SK-N-SH (cell line): ENCODE results near the gene TOR1A. TPM values are rescaled to one million over a fixed set of nuclear protein-coding genes. Genes with fewer than 3 reads are reported as not detected.

Experiments used
- CTCF ChIA-PET: fragments of 300-600, 350-600 bp; formaldehyde crosslinking; extraction: SDS; loops from one replicate; lab custom pipeline; 2021; lab: Yijun Ruan, JAX
- POLR2A ChIA-PET: fragments of 350-600 bp; sonication (Branson Sonifier 250); formaldehyde crosslinking; extraction: SDS; loops from one replicate; lab custom pipeline; 2020; ENCODE audit warnings: antibody characterized with exemption, inconsistent platforms; lab: Yijun Ruan, JAX
- DNase-seq: peaks from one replicate; pipeline ENCODE4 v3.0.0; 2012
- H2AFZ ChIP-seq: fragments of 200-600 bp; sonication (generic); 2 replicates; pipeline ENCODE4 v1.8.1; 2016; ENCODE audit warnings: antibody characterized with exemption, mild to moderate bottlenecking, low read depth
- H3F3A ChIP-seq: fragments of 200-600 bp; sonication (generic); replicated peaks from 2 replicates; pipeline ENCODE3; 2016; ENCODE audit warnings: antibody characterized with exemption, mild to moderate bottlenecking; ENCODE audit not compliant: insufficient read depth
- H3K27ac ChIP-seq, 2 experiments: fragments of 200-500 bp in 1 of 2; fragments of 200-600 bp in 1 of 2; sonication (Bioruptor generic) in 1 of 2; sonication (generic), shearing (Covaris generic) in 1 of 2; 2 replicates each; pipeline versions ENCODE4 v1.5.1 to v1.6.1; 2014 to 2016; ENCODE audit warnings: low read depth in 2 of 2, inconsistent platforms in 1 of 2, low read length in 1 of 2, mild to moderate bottlenecking in 1 of 2, mixed read lengths in 1 of 2
- H3K27me3 ChIP-seq: fragments of 200-600 bp; sonication (generic), shearing (Covaris generic); 2 replicates; pipeline ENCODE4 v1.6.1; 2016; ENCODE audit warnings: mixed run types; ENCODE audit not compliant: insufficient read depth
- H3K36me3 ChIP-seq, 2 experiments: fragments of 200-500 bp in 1 of 2; fragments of 200-600 bp in 1 of 2; sonication (Bioruptor generic) in 1 of 2; sonication (generic) in 1 of 2; replicated peaks in 1 of 2; 2 replicates each; pipeline versions ENCODE3 to v1.5.1; 2014 to 2016; ENCODE audit warnings: low read length in 1 of 2, mild to moderate bottlenecking in 1 of 2; ENCODE audit not compliant: insufficient read depth in 2 of 2, control insufficient read depth in 1 of 2
- H3K4me1 ChIP-seq, 2 experiments: fragments of 200-500 bp in 1 of 2; fragments of 200-600 bp in 1 of 2; sonication (Bioruptor generic) in 1 of 2; sonication (generic), shearing (Covaris generic) in 1 of 2; 2 replicates each; pipeline versions ENCODE4 v1.5.1 to v1.6.1; 2014 to 2016; ENCODE audit warnings: low read depth in 1 of 2, low read length in 1 of 2, mixed run types in 1 of 2; ENCODE audit not compliant: insufficient read depth in 2 of 2, control insufficient read depth in 1 of 2
- H3K4me2 ChIP-seq: fragments of 200-600 bp; sonication (generic), shearing (Covaris generic); 2 replicates; pipeline ENCODE4 v1.6.1; 2017; ENCODE audit warnings: mixed run types
- H3K4me3 ChIP-seq, 2 experiments: fragments of 200-500 bp in 1 of 2; fragments of 200-600 bp in 1 of 2; sonication (Bioruptor generic) in 1 of 2; sonication (generic), shearing (Covaris generic) in 1 of 2; 2 replicates each; pipeline versions ENCODE4 v1.5.1 to v1.8.1; 2014 to 2016; ENCODE audit warnings: low read depth in 2 of 2, inconsistent platforms in 1 of 2, low read length in 1 of 2, mild to moderate bottlenecking in 1 of 2, mixed read lengths in 1 of 2, moderate library complexity in 1 of 2
- H3K79me2 ChIP-seq: fragments of 200-600 bp; sonication (generic); 2 replicates; pipeline ENCODE4 v1.8.1; 2017; ENCODE audit warnings: mild to moderate bottlenecking; ENCODE audit not compliant: insufficient read depth
- H3K9ac ChIP-seq: fragments of 200-600 bp; sonication (generic); 2 replicates; pipeline ENCODE4 v1.6.1; 2017; ENCODE audit warnings: mixed run types
- H3K9me2 ChIP-seq: fragments of 200-600 bp; sonication (generic); 2 replicates; pipeline ENCODE4 v1.6.1; 2017; ENCODE audit warnings: mixed run types
- H3K9me3 ChIP-seq: fragments of 200-600 bp; sonication (generic); 2 replicates; pipeline ENCODE4 v1.6.1; 2017; ENCODE audit warnings: mixed run types, mild to moderate bottlenecking, moderate library complexity
- H4K20me1 ChIP-seq: fragments of 200-600 bp; sonication (generic); 2 replicates; pipeline ENCODE4 v1.6.1; 2017; ENCODE audit warnings: mild to moderate bottlenecking, mixed run types; ENCODE audit not compliant: insufficient read depth
- CHD2 ChIP-seq: fragments of 150-350 bp; IDR thresholded peaks from 2 replicates; pipeline ENCODE4 v1.6.1; 2018; ENCODE audit warnings: low read length; ENCODE audit not compliant: partially characterized antibody
- EZH2phosphoT487 ChIP-seq: fragments of 200-600 bp; sonication (generic); IDR thresholded peaks from 2 replicates; pipeline ENCODE4 v1.6.1; 2017; ENCODE audit warnings: low read depth, mixed run types, mild to moderate bottlenecking, antibody characterized with exemption, moderate library complexity, borderline replicate concordance
- GATA2 ChIP-seq: sonication (generic); formaldehyde crosslinking; IDR thresholded peaks from 2 replicates; pipeline ENCODE4 v1.5.0; 2020; ENCODE audit warnings: mild to moderate bottlenecking, missing genetic modification reagents
- MXI1 ChIP-seq: IDR thresholded peaks from 2 replicates; pipeline ENCODE4 v1.6.1; 2012; ENCODE audit warnings: mild to moderate bottlenecking, low read depth, low read length, improper control_type of control experiment
- NFIC ChIP-seq: IDR thresholded peaks from 2 replicates; pipeline ENCODE4 v1.4.0; 2012; ENCODE audit warnings: borderline replicate concordance
- REST ChIP-seq: IDR thresholded peaks from 2 replicates; pipeline ENCODE4 v1.6.1; 2012; ENCODE audit warnings: mild to moderate bottlenecking, low read depth, low read length, moderate library complexity
- SIN3A ChIP-seq: IDR thresholded peaks from 2 replicates; pipeline ENCODE4 v1.6.1; 2012; ENCODE audit warnings: low read depth, mild to moderate bottlenecking, low read length, moderate library complexity, borderline replicate concordance
- TAF1 ChIP-seq: IDR thresholded peaks from 2 replicates; pipeline ENCODE4 v1.6.1; 2012; ENCODE audit warnings: low read depth, mild to moderate bottlenecking, low read length, moderate library complexity, borderline replicate concordance
- TCF12 ChIP-seq: IDR thresholded peaks from 2 replicates; pipeline ENCODE4 v1.4.0; 2012
- USF1 ChIP-seq: IDR thresholded peaks from 2 replicates; pipeline ENCODE4 v1.4.0; 2012; ENCODE audit warnings: low read depth, borderline replicate concordance
- WGBS: methylation state at CpG from one replicate; pipeline ENCODE4 v1.1.6; 2017; ENCODE audit warnings: low lambda C conversion rate; 5-methylcytosine and 5-hydroxymethylcytosine counted together
- polyA plus RNA-seq, 3 experiments: library from polyadenylated mRNA; depleted of rRNA; stranded (reverse); fragments of >200 nt; gene quantifications; 2 replicates each; pipeline ENCODE4 v1.2.3, GENCODE V29; 2012
- TF ChIP-seq, protein P1 (sequence below): IDR thresholded peaks from 2 replicates; pipeline ENCODE4 v1.4.0; 2012; ENCODE audit warnings: low read depth, borderline replicate concordance
- TF ChIP-seq, protein P2 (sequence below): fragments of 150-350 bp; IDR thresholded peaks from 2 replicates; pipeline ENCODE4 v1.6.1; 2017; ENCODE audit warnings: antibody characterized with exemption, low read length, low read depth, borderline replicate concordance

Gene TOR1A
- polyA plus RNA-seq, 1 of the 3 experiments (the other 2 are of a cell fraction): 85.3 TPM

DNA sequence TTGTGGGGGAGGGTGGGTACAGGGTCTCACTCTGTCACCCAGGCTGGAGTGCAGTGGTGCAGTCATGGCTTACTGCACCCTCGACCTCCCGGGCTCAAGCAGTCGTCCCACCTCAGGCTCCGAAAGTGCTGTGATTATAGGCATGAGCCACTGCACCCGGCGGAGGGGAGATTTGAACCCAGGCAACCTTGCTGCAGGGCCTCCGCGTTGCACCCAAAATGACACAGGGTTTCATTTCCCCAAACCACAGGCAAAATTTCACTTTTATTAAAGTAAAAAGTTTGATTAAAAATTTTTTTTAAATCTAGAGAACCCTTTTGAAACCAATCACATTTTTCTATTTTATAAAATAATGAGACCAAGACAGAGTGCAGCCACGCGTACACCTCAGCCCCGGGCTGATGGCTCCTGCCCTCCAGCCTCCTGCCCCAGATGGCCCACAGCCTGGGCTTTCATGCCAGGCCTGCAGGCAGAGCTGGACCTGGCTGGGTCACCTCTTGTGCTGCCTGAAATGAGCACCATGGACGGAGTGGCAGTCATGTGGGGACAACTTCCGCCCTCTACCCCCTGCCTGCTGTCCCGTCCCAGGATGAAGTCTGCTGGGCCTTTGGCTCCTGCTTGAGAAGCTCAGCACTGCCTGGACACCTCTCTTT lies 41.9 kb upstream of the TOR1A start:
- Histone ChIP-seq H3K9me3 (no peaks in the 10 kb centered on the region), H3K9me2 (no peaks in the 10 kb centered on the region), H4K20me1 (no peaks in the 10 kb centered on the region), H3K4me2 (no peak overlapping the region), H3K27ac (no peak overlapping the region), H3F3A (no peaks in the 10 kb centered on the region), H3K36me3 (peaks cover 5 to 18% of the 10 kb centered on the region in 2 experiments), H3K4me3 (no peak overlapping the region), H3K79me2 (no peaks in the 10 kb centered on the region), H2AFZ (no peak overlapping the region), H3K4me1 (peaks cover 0 to 18% of the 10 kb centered on the region in 2 experiments; a peak in 1 of 4 replicates), H3K27me3 (no peaks in the 10 kb centered on the region), H3K9ac (no peak overlapping the region)
- CTCF ChIA-PET: interaction anchor here (1.2 to 1.5 kb wide), 3 partner anchors 13 to 21 kb away, joined by 3 to 4 read pairs (median 4); no protein-coding TSS in a partner anchor
- POLR2A ChIA-PET: no interaction called here
- 94% methylated on average over 12 of the region's 14 CpGs for WGBS
- TF ChIP-seq EZH2phosphoT487: no peak
- TF ChIP-seq CHD2: no peak
- TF ChIP-seq, protein P1, sequence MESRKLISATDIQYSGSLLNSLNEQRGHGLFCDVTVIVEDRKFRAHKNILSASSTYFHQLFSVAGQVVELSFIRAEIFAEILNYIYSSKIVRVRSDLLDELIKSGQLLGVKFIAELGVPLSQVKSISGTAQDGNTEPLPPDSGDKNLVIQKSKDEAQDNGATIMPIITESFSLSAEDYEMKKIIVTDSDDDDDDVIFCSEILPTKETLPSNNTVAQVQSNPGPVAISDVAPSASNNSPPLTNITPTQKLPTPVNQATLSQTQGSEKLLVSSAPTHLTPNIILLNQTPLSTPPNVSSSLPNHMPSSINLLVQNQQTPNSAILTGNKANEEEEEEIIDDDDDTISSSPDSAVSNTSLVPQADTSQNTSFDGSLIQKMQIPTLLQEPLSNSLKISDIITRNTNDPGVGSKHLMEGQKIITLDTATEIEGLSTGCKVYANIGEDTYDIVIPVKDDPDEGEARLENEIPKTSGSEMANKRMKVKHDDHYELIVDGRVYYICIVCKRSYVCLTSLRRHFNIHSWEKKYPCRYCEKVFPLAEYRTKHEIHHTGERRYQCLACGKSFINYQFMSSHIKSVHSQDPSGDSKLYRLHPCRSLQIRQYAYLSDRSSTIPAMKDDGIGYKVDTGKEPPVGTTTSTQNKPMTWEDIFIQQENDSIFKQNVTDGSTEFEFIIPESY: no peak
- TF ChIP-seq, protein P2, sequence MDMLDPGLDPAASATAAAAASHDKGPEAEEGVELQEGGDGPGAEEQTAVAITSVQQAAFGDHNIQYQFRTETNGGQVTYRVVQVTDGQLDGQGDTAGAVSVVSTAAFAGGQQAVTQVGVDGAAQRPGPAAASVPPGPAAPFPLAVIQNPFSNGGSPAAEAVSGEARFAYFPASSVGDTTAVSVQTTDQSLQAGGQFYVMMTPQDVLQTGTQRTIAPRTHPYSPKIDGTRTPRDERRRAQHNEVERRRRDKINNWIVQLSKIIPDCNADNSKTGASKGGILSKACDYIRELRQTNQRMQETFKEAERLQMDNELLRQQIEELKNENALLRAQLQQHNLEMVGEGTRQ: no peak
- TF ChIP-seq TCF12: no peak
- no peak for TF ChIP-seq USF1
- no peak for TF ChIP-seq SIN3A
- TF ChIP-seq GATA2 (CRISPR knock-in tag): no peak
- no peak for TF ChIP-seq REST
- TF ChIP-seq MXI1: no peak
- TF ChIP-seq NFIC: no peak
- TF ChIP-seq TAF1: no peak
- DNase-seq: no peak
